Kidney (tissue), 14 donors: Measurements from ENCODE around the gene P4HA1. TPM values are rescaled to one million over a fixed set of nuclear protein-coding genes. Genes with fewer than 3 reads are reported as not detected.
"Not testable (repeated sequence)": the region's sequence is repeated elsewhere in the genome, so short reads cannot be mapped to it uniquely, and the experiment has no call there.

Source experiments
- DNase-seq, 5 donors: peaks; one replicate each; pipeline ENCODE4 v3.0.0-alpha.2; 2013 to 2020
- FAIRE-seq: peaks from 2 replicates; lab custom pipeline; 2012; peaks lifted over from hg19 to GRCh38; lab: Jason Lieb, UNC
- H3K27ac ChIP-seq, 2 donors: one replicate each; pipeline ENCODE4 v1.7.0; 2013; ENCODE audit warnings: low read depth in 2 of 2, low read length in 2 of 2, inconsistent platforms in 1 of 2
- H3K27me3 ChIP-seq: one replicate; pipeline ENCODE4 v1.7.1; 2013; ENCODE audit warnings: low read length, inconsistent platforms; ENCODE audit not compliant: control insufficient read depth, insufficient read depth
- H3K36me3 ChIP-seq, 3 donors: one replicate each; pipeline versions ENCODE4 v1.7.0 to v1.7.1; 2013; ENCODE audit warnings: low read length in 3 of 3, control low read depth in 1 of 3, inconsistent platforms in 1 of 3; ENCODE audit not compliant: insufficient read depth in 3 of 3, control insufficient read depth in 2 of 3
- H3K4me1 ChIP-seq, 3 donors: one replicate each; pipeline versions ENCODE4 v1.7.0 to v1.7.1; 2013; ENCODE audit warnings: low read length in 3 of 3, inconsistent platforms in 1 of 3, low read depth in 1 of 3; ENCODE audit not compliant: control insufficient read depth in 2 of 3, insufficient read depth in 2 of 3
- H3K4me3 ChIP-seq, 3 donors: one replicate each; pipeline versions ENCODE4 v1.7.0 to v1.8.1; 2013; ENCODE audit warnings: low read length in 3 of 3, control low read depth in 1 of 3, inconsistent platforms in 1 of 3
- H3K9ac ChIP-seq, 3 donors: one replicate each; pipeline versions ENCODE4 v1.7.0 to v1.7.1; 2013; ENCODE audit warnings: low read length in 3 of 3, control low read depth in 1 of 3, inconsistent platforms in 1 of 3
- H3K9me3 ChIP-seq, 3 donors: one replicate each; pipeline versions ENCODE4 v1.7.0 to v1.7.1; 2013; ENCODE audit warnings: low read length in 3 of 3, control low read depth in 1 of 3, inconsistent platforms in 1 of 3; ENCODE audit not compliant: control insufficient read depth in 2 of 3, insufficient read depth in 1 of 3
- intact Hi-C: fragments of 100-400 bp; cut with DNase I; formaldehyde crosslinking; loops from one replicate; pipeline ENCODE4 v1.11.1; 2022
- polyA plus RNA-seq: library from polyadenylated mRNA; stranded (reverse); fragments of 350-450 nt; fragmentation: Illumina TruSeq; extraction: RNeasy Lipid Tissue Mini Kit (QIAGEN cat#74804); gene quantifications from one replicate; pipeline ENCODE4 v1.2.3, GENCODE V29; 2014; ENCODE audit warnings: low read depth, low replicate concordance; ENCODE audit not compliant: insufficient read depth
- total RNA-seq: library from RNA; stranded (reverse); fragmentation: NEBNext Ultra II Directional; extraction: Animal tissue kit (Norgen Biotek cat#: 25700); gene quantifications from one replicate; pipeline ENCODE4 v1.2.1, GENCODE V29; 2021
- TF ChIP-seq, protein P1 (sequence below): IDR thresholded peaks from 3 replicates; pipeline ENCODE4 v1.5.1; 2012; ENCODE audit warnings: mild to moderate bottlenecking, moderate library complexity, borderline replicate concordance; ENCODE audit not compliant: insufficient read depth; ENCODE audit errors: extremely low read depth
- donor health status: control.
- donor health status: control.
- donor health status: control.
- donor health status: control.
- donor health status: control.
- donor health status: DM: yes; HTN: yes; CAD: no.
- donor health status: Normal renal cell carcinoma (clear cell type).

P4HA1 gene
- total and polyA plus RNA-seq, 2 donors from 2014 or later, result 15.7 to 25.3 TPM

DNA sequence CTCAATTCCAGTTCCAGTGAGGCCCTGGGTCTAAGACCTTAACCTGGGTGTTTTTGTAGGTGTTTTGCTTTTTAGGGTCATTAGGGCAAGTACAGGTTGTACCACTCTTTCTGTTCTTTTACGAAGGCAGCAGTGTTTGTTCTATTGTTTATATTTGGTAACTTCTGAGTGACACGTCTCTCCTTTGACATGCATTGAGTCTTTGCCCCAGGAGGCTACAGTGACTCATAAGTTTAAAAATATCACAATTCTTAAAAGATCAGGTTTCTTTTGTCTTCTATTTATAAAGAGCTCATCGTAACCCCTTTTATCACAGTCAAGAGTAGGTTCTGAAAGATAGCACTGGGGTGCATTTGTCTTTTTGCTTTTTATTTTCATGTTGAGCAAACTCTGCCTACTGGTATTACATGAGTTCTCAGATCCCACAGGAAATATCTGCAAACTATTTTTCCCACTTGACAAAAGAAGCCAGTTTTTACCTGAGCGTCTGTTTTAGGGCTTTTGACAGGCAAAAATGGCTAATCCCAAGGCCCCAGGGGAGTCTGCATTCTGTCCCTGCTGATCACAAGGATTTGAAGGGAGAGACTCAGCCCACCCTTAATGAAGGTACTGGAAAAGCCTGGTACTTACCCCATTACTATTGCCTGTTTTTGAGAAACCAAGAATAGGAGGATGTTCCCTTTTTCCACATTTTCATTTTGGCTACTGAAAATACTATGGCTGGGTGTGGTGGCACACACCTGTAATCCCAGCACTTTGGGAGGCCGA lies 21.5 kb upstream of the P4HA1 start:
- Histone ChIP-seq H3K4me3 (no peak overlapping the region), H3K27me3 (no peaks in the 10 kb centered on the region), H3K9ac (no peak overlapping the region), H3K36me3 (no peaks in the 10 kb centered on the region), H3K9me3 (no peaks in the 10 kb centered on the region), H3K4me1 (peaks cover 0 to 14% (median 3%) of the 10 kb centered on the region in 3 donors), H3K27ac (peak overlapping the region; percentile 71 to 73)
- DNase-seq (no peak), FAIRE-seq (no peak)
- TF ChIP-seq, protein P1, sequence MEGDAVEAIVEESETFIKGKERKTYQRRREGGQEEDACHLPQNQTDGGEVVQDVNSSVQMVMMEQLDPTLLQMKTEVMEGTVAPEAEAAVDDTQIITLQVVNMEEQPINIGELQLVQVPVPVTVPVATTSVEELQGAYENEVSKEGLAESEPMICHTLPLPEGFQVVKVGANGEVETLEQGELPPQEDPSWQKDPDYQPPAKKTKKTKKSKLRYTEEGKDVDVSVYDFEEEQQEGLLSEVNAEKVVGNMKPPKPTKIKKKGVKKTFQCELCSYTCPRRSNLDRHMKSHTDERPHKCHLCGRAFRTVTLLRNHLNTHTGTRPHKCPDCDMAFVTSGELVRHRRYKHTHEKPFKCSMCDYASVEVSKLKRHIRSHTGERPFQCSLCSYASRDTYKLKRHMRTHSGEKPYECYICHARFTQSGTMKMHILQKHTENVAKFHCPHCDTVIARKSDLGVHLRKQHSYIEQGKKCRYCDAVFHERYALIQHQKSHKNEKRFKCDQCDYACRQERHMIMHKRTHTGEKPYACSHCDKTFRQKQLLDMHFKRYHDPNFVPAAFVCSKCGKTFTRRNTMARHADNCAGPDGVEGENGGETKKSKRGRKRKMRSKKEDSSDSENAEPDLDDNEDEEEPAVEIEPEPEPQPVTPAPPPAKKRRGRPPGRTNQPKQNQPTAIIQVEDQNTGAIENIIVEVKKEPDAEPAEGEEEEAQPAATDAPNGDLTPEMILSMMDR, result no peak
- intact Hi-C loops, result no loop called here

DNA sequence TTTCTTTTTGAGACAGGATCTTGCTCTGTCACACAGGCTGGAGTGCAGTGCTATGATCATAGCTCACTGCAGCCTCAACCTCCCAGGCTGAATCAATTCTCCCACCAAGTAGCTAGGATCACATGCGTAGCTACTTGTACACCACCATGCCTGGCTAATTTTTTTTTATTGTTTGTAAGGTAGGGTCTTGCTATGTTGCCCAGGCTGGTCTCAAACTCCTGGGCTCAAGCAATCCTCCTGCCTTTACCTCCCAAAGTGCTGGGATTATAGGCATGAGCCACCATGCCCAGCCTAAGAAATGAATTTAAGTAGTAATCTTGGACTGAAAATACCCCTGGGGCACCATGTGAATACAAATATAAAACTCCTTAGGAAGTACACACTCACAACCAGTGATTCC lies 19.4 kb upstream of the P4HA1 start:
- Histone ChIP-seq H3K27ac (no peak overlapping the region), H3K4me3 (no peak overlapping the region), H3K9ac (no peak overlapping the region), H3K4me1 (peaks cover 0 to 10% (median 3%) of the 10 kb centered on the region in 3 donors), H3K27me3 (no peaks in the 10 kb centered on the region), H3K9me3 (no peaks in the 10 kb centered on the region), H3K36me3 (no peaks in the 10 kb centered on the region)
- no peak for DNase-seq
- intact Hi-C loops, result no loop called here
- TF ChIP-seq, protein P1, result no peak
- FAIRE-seq, result no peak

DNA sequence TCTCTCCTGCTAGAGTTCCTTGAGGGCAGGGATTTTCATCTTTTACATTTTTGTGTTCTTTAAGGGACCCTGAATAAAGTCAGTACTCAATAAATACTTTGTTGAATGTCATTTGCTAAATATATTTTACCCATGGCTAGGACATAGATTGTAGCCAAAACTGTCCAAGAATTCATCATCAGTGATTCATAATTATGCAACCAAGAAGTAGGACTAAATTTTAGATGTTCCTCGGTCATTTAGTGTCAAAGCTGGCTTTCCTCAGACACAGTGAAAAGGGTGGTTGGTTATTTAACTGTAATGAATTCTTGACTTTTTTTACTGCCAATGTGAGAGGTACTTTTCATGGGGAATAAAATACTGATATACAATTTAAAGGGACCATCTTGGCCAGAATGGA lies 16.9 kb upstream of the P4HA1 start:
- FAIRE-seq (no peak), DNase-seq (no peak)
- TF ChIP-seq, protein P1, result no peak
- Histone ChIP-seq H3K27ac (no peak overlapping the region), H3K36me3 (no peaks in the 10 kb centered on the region), H3K9me3 (no peaks in the 10 kb centered on the region), H3K27me3 (no peaks in the 10 kb centered on the region), H3K9ac (no peak overlapping the region), H3K4me3 (no peak overlapping the region), H3K4me1 (peaks cover 0 to 10% (median 3%) of the 10 kb centered on the region in 3 donors)
- intact Hi-C loops, result no loop called here

DNA sequence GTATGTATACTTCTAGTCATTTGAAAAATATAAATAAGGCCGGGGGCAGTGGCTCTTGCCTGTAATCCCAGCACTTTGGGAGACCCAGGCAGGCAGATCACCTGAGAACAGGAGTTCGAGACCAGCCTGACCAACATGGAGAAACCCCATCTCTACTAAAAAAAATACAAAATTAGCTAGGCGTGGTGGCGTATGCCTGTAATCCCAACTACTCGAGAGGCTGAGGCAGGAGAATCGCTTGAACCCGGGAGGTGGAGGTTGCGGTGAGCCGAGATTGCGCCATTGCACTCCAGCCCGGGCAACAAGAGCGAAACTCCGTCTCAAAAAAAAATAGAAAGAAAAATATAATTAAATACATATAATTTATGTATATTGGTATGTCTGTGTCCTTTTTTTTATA lies 15.4 kb upstream of the P4HA1 start:
- H3K27me3 ChIP-seq, intact Hi-C loops, H3K4me3 ChIP-seq, H3K9me3 ChIP-seq, H3K9ac ChIP-seq, H3K36me3 ChIP-seq, FAIRE-seq, H3K4me1 ChIP-seq, DNase-seq: not testable (repeated sequence)
- peak overlapping the region in 1 of 2 donors; percentile 97 for H3K27ac ChIP-seq
